WTC11 (cell line): ENCODE measurements around the gene GFPT1. TPM values are rescaled to one million over a fixed set of nuclear protein-coding genes. Genes with fewer than 3 reads are reported as not detected.

ENCODE experiments used
- ATAC-seq: fragments of 200-7000 bp; cut with Tn5 transposase; 2 replicates; pipeline ENCODE4 v1.10.0; 2021; ENCODE audit warnings: mild to moderate bottlenecking, moderate library complexity
- CTCF ChIA-PET: fragments of 300-600 bp; sonication (Branson Sonifier 250); formaldehyde crosslinking; loops from one replicate; lab custom pipeline; 2021; ENCODE audit warnings: antibody characterized with exemption; lab: Charles Lee
- POLR2A ChIA-PET: fragments of 350-600 bp; sonication (Branson Sonifier 250); formaldehyde crosslinking; loops from one replicate; lab custom pipeline; 2021; ENCODE audit warnings: antibody characterized with exemption; lab: Charles Lee
- DNase-seq: peaks from one replicate; pipeline ENCODE4 v3.0.0; 2021; ENCODE audit warnings: low spot score
- H3K27ac Mint-ChIP-seq: 2 replicates; pipeline ENCODE4 v1.8.0; 2021; ENCODE audit warnings: mixed read lengths
- H3K27me3 Mint-ChIP-seq: 2 replicates; pipeline ENCODE4 v1.8.0; 2021; ENCODE audit warnings: low read depth, mild to moderate bottlenecking, moderate library complexity, mixed read lengths
- H3K36me3 Mint-ChIP-seq: 2 replicates; pipeline ENCODE4 v1.8.0; 2021; ENCODE audit warnings: mixed read lengths
- H3K4me1 Mint-ChIP-seq: 2 replicates; pipeline ENCODE4 v1.8.0; 2022; ENCODE audit warnings: mixed read lengths
- H3K4me3 Mint-ChIP-seq: 2 replicates; pipeline ENCODE4 v1.8.0; 2021; ENCODE audit warnings: mild to moderate bottlenecking, moderate library complexity, mixed read lengths
- H3K9me3 Mint-ChIP-seq: 2 replicates; pipeline ENCODE4 v1.8.0; 2021; ENCODE audit warnings: mixed read lengths
- ATF1 ChIP-seq: sonication (generic); formaldehyde crosslinking; IDR thresholded peaks from 2 replicates; pipeline ENCODE4 v1.8.1; 2023; ENCODE audit warnings: mild to moderate bottlenecking, moderate library complexity, missing genetic modification reagents
- FOXK1 ChIP-seq: sonication (generic); formaldehyde crosslinking; IDR thresholded peaks from 2 replicates; pipeline ENCODE4 v1.8.0; 2022; ENCODE audit warnings: mild to moderate bottlenecking, moderate library complexity, missing genetic modification reagents
- GRHL2 ChIP-seq: fragments of 250-450 bp; sonication (Bioruptor Pico); IDR thresholded peaks from 2 replicates; pipeline ENCODE4 v1.8.0; 2022; ENCODE audit warnings: mild to moderate bottlenecking, moderate library complexity; ENCODE audit not compliant: insufficient replicate concordance, severe bottlenecking
- HMGA2 ChIP-seq: fragments of 250-450 bp; sonication (Bioruptor Pico); IDR thresholded peaks from 2 replicates; pipeline ENCODE4 v1.4.0; 2021; ENCODE audit warnings: mild to moderate bottlenecking, moderate library complexity
- TP53 ChIP-seq: sonication (generic); formaldehyde crosslinking; IDR thresholded peaks from 2 replicates; pipeline ENCODE4 v1.8.1; 2023; ENCODE audit warnings: mild to moderate bottlenecking, missing genetic modification reagents
- ZNF416 ChIP-seq: fragments of 250-450 bp; sonication (Bioruptor Pico); IDR thresholded peaks from 2 replicates; pipeline ENCODE4 v1.9.0; 2021; ENCODE audit warnings: mild to moderate bottlenecking, inconsistent platforms
- ZNF423 ChIP-seq: fragments of 250-450 bp; sonication (Bioruptor Pico); IDR thresholded peaks from 2 replicates; pipeline ENCODE4 v2.1.2; 2022; ENCODE audit warnings: mild to moderate bottlenecking, moderate library complexity
- total RNA-seq: library from RNA; stranded (reverse); gene quantifications from 3 replicates; pipeline ENCODE4 v1.2.3, GENCODE V29; 2021
- TF ChIP-seq, protein P1 (sequence below): fragments of 250-450 bp; sonication (Bioruptor Pico); conservative IDR thresholded peaks from 2 replicates; pipeline ENCODE4 v1.9.0; 2021; ENCODE audit warnings: mild to moderate bottlenecking
- TF ChIP-seq, protein P2 (sequence below): sonication (generic); formaldehyde crosslinking; IDR thresholded peaks from 2 replicates; pipeline ENCODE4 v1.8.0; 2022; ENCODE audit warnings: missing genetic modification reagents
- TF ChIP-seq, protein P3 (sequence below): sonication (generic); formaldehyde crosslinking; IDR thresholded peaks from 2 replicates; pipeline ENCODE4 v1.8.1; 2023; ENCODE audit warnings: mild to moderate bottlenecking, missing genetic modification reagents
- TF ChIP-seq, protein P4 (sequence below): sonication (generic); formaldehyde crosslinking; IDR thresholded peaks from 2 replicates; pipeline ENCODE4 v1.8.1; 2023; ENCODE audit warnings: mild to moderate bottlenecking, missing genetic modification reagents, borderline replicate concordance
- TF ChIP-seq, protein P5 (sequence below): fragments of 250-450 bp; sonication (Bioruptor Pico); IDR thresholded peaks from 2 replicates; pipeline ENCODE4 v1.9.0; 2021; ENCODE audit warnings: mild to moderate bottlenecking
- TF ChIP-seq, protein P6 (sequence below): sonication (generic); formaldehyde crosslinking; IDR thresholded peaks from 2 replicates; pipeline ENCODE4 v1.8.1; 2022; ENCODE audit warnings: mild to moderate bottlenecking, missing genetic modification reagents, moderate library complexity, borderline replicate concordance
- TF ChIP-seq, protein P7 (sequence below): sonication (generic); formaldehyde crosslinking; IDR thresholded peaks from 2 replicates; pipeline ENCODE4 v1.8.1; 2023; ENCODE audit warnings: mild to moderate bottlenecking, missing genetic modification reagents, moderate library complexity

The GFPT1 gene
- total RNA-seq, 1 experiment from 2014 or later, result 65.5 TPM

DNA sequence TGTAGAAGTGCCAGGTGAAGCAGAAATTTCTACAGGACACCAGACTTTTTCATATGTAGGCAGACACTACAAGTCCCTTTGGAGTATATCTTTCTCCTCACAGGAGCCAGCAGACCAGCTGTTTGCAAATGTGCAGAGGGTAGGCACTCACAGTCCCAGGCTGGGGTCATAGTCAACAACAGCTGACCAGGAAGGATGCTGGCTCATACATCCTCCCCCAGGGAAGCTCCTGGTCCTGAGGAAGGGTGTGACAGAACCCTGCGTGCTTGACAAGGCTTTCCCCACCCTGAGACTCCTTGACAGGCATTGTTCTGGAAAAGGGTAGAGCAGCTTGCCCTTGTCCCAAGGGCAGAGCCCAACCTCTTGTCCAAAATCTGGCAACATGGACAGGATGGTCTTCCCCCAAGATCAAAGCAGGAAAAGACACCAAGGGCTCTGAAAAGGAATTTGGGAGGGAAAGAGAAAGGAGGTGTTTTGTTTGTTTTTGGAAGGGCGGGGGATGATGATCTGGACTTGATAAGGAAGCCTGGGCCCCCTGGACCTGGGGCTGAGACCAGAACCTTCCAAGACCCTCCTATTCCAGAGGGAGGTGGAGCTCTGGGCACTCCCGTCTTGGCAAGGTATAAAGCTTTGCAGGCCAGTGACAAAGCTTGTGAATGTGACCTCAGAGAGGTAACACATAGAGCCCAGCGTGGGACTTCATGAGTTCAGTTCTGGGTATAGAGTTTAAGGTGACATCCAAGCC is 87.1 kb downstream of the GFPT1 start:
- ChIA-PET POLR2A (no interaction called here), CTCF (interaction anchor here (1.0 to 1.3 kb wide), 3 partner anchors 140 to 425 kb away, joined by 3 read pairs; no protein-coding TSS in a partner anchor)
- no peaks in the 10 kb centered on the region for H3K4me1 Mint-ChIP-seq
- H3K4me3 Mint-ChIP-seq, result no peak overlapping the region
- ATAC-seq (no peak), DNase-seq (no peak)
- peaks cover 11% of the 10 kb centered on the region for H3K9me3 Mint-ChIP-seq
- H3K27ac Mint-ChIP-seq, result no peak overlapping the region
- H3K27me3 Mint-ChIP-seq, result peaks cover 16% of the 10 kb centered on the region
- peaks cover 2% of the 10 kb centered on the region; the same call in 1 of the 2 replicates for H3K36me3 Mint-ChIP-seq
- no peak for TF ChIP-seq ZNF416 (CRISPR knock-in tag)
- TF ChIP-seq GRHL2 (CRISPR knock-in tag), result no peak
- TF ChIP-seq, protein P1, sequence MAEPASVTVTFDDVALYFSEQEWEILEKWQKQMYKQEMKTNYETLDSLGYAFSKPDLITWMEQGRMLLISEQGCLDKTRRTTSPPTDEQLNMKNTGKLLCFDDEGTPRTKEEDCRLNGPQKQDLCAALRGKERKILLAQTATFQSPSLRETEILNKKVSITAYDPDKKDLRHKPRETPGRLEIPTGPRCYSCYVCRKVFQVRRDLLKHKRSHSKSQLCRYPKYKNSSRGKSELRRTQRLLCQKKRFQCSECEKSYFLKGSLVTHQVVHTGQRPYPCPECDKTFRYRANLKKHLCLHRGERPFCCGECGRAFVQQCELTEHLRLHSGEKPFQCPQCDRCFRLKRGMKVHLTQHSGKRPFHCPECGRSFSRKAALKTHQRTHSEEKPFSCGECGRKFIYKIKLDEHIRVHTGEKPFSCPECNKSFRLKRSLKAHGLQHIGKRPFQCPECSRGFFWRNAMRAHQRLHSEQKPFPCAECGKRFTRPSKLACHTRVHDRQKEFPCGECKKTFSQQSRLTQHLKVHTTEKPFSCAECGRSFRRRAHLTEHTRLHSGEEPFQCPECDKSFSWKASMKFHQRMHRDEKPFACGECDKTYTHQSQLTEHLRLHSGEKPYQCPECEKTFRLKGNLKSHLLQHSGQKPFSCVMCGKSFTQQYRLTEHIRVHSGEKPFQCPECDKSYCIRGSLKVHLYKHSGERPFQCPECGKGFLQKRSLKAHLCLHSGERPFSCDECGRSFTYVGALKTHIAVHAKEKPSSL (CRISPR knock-in tag), result no peak
- TF ChIP-seq FOXK1, result no peak
- no peak for TF ChIP-seq HMGA2
- TF ChIP-seq, protein P2, sequence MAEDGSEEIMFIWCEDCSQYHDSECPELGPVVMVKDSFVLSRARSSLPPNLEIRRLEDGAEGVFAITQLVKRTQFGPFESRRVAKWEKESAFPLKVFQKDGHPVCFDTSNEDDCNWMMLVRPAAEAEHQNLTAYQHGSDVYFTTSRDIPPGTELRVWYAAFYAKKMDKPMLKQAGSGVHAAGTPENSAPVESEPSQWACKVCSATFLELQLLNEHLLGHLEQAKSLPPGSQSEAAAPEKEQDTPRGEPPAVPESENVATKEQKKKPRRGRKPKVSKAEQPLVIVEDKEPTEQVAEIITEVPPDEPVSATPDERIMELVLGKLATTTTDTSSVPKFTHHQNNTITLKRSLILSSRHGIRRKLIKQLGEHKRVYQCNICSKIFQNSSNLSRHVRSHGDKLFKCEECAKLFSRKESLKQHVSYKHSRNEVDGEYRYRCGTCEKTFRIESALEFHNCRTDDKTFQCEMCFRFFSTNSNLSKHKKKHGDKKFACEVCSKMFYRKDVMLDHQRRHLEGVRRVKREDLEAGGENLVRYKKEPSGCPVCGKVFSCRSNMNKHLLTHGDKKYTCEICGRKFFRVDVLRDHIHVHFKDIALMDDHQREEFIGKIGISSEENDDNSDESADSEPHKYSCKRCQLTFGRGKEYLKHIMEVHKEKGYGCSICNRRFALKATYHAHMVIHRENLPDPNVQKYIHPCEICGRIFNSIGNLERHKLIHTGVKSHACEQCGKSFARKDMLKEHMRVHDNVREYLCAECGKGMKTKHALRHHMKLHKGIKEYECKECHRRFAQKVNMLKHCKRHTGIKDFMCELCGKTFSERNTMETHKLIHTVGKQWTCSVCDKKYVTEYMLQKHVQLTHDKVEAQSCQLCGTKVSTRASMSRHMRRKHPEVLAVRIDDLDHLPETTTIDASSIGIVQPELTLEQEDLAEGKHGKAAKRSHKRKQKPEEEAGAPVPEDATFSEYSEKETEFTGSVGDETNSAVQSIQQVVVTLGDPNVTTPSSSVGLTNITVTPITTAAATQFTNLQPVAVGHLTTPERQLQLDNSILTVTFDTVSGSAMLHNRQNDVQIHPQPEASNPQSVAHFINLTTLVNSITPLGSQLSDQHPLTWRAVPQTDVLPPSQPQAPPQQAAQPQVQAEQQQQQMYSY (CRISPR knock-in tag), result no peak
- TF ChIP-seq, protein P3, sequence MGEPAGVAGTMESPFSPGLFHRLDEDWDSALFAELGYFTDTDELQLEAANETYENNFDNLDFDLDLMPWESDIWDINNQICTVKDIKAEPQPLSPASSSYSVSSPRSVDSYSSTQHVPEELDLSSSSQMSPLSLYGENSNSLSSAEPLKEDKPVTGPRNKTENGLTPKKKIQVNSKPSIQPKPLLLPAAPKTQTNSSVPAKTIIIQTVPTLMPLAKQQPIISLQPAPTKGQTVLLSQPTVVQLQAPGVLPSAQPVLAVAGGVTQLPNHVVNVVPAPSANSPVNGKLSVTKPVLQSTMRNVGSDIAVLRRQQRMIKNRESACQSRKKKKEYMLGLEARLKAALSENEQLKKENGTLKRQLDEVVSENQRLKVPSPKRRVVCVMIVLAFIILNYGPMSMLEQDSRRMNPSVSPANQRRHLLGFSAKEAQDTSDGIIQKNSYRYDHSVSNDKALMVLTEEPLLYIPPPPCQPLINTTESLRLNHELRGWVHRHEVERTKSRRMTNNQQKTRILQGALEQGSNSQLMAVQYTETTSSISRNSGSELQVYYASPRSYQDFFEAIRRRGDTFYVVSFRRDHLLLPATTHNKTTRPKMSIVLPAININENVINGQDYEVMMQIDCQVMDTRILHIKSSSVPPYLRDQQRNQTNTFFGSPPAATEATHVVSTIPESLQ, result no peak
- no peak for TF ChIP-seq TP53 (CRISPR knock-in tag)
- TF ChIP-seq, protein P4, sequence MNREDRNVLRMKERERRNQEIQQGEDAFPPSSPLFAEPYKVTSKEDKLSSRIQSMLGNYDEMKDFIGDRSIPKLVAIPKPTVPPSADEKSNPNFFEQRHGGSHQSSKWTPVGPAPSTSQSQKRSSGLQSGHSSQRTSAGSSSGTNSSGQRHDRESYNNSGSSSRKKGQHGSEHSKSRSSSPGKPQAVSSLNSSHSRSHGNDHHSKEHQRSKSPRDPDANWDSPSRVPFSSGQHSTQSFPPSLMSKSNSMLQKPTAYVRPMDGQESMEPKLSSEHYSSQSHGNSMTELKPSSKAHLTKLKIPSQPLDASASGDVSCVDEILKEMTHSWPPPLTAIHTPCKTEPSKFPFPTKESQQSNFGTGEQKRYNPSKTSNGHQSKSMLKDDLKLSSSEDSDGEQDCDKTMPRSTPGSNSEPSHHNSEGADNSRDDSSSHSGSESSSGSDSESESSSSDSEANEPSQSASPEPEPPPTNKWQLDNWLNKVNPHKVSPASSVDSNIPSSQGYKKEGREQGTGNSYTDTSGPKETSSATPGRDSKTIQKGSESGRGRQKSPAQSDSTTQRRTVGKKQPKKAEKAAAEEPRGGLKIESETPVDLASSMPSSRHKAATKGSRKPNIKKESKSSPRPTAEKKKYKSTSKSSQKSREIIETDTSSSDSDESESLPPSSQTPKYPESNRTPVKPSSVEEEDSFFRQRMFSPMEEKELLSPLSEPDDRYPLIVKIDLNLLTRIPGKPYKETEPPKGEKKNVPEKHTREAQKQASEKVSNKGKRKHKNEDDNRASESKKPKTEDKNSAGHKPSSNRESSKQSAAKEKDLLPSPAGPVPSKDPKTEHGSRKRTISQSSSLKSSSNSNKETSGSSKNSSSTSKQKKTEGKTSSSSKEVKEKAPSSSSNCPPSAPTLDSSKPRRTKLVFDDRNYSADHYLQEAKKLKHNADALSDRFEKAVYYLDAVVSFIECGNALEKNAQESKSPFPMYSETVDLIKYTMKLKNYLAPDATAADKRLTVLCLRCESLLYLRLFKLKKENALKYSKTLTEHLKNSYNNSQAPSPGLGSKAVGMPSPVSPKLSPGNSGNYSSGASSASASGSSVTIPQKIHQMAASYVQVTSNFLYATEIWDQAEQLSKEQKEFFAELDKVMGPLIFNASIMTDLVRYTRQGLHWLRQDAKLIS, result no peak
- TF ChIP-seq, protein P5, sequence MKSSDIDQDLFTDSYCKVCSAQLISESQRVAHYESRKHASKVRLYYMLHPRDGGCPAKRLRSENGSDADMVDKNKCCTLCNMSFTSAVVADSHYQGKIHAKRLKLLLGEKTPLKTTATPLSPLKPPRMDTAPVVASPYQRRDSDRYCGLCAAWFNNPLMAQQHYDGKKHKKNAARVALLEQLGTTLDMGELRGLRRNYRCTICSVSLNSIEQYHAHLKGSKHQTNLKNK (CRISPR knock-in tag), result no peak
- no peak for TF ChIP-seq ATF1 (CRISPR knock-in tag)
- TF ChIP-seq, protein P6, sequence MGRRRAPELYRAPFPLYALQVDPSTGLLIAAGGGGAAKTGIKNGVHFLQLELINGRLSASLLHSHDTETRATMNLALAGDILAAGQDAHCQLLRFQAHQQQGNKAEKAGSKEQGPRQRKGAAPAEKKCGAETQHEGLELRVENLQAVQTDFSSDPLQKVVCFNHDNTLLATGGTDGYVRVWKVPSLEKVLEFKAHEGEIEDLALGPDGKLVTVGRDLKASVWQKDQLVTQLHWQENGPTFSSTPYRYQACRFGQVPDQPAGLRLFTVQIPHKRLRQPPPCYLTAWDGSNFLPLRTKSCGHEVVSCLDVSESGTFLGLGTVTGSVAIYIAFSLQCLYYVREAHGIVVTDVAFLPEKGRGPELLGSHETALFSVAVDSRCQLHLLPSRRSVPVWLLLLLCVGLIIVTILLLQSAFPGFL (CRISPR knock-in tag), result no peak
- TF ChIP-seq, protein P7, sequence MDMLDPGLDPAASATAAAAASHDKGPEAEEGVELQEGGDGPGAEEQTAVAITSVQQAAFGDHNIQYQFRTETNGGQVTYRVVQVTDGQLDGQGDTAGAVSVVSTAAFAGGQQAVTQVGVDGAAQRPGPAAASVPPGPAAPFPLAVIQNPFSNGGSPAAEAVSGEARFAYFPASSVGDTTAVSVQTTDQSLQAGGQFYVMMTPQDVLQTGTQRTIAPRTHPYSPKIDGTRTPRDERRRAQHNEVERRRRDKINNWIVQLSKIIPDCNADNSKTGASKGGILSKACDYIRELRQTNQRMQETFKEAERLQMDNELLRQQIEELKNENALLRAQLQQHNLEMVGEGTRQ (CRISPR knock-in tag), result no peak
- TF ChIP-seq ZNF423, result no peak
